Pancreas (tissue), 10 donors: ENCODE data around the gene FGG. TPM values are rescaled to one million over a fixed set of nuclear protein-coding genes. Genes with fewer than 3 reads are reported as not detected.

ENCODE experiments used
- ATAC-seq, 4 donors: fragments of 200-7000 bp; cut with Tn5 transposase; one replicate each; pipeline versions ENCODE4 v1.8.0 to v1.9.1; 2020; ENCODE audit warnings: mild to moderate bottlenecking in 4 of 4, moderate library complexity in 4 of 4
- DNase-seq, 6 donors: peaks; one replicate each; pipeline ENCODE4 v3.0.0-alpha.2; 2020
- FAIRE-seq: peaks from 2 replicates; lab custom pipeline; 2012; peaks lifted over from hg19 to GRCh38; lab: Jason Lieb, UNC
- H3K27ac ChIP-seq, 4 donors: fragments of 200-600 bp; sonication (generic); 1 replicate in 3 of 4; 2 replicates in 1 of 4; pipeline versions ENCODE4 v1.5.0 to v1.8.0; 2020
- H3K27me3 ChIP-seq, 4 donors: fragments of 200-600 bp; one replicate each; pipeline ENCODE4 v1.8.0; 2021
- H3K36me3 ChIP-seq, 3 donors: fragments of 200-600 bp; sonication (generic) in 1 of 3; one replicate each; pipeline versions ENCODE4 v1.5.0 to v1.8.0; 2020 to 2021
- H3K4me1 ChIP-seq, 3 donors: fragments of 200-600 bp; one replicate each; pipeline ENCODE4 v1.8.0; 2021
- H3K4me3 ChIP-seq, 4 donors: fragments of 200-600 bp; sonication (generic) in 2 of 4; one replicate each; pipeline versions ENCODE4 v1.5.0 to v1.8.0; 2020 to 2021
- H3K9me3 ChIP-seq, 4 donors: fragments of 200-600 bp; one replicate each; pipeline ENCODE4 v1.8.0; 2021
- CTCF ChIP-seq, 4 donors: fragments of 200-600 bp; sonication (generic) in 3 of 4; IDR thresholded peaks; one replicate each; pipeline versions ENCODE4 v1.5.0 to v1.8.0; 2021; ENCODE audit warnings: antibody characterized with exemption in 4 of 4
- WGBS, 2 donors: extraction: QIAGEN DNeasy Blood & Tissue Kit; methylation state at CpG; one replicate each; pipeline ENCODE4 v1.1.7; 2013; 5-methylcytosine and 5-hydroxymethylcytosine counted together
- intact Hi-C, 3 donors: fragments of 100-400 bp; cut with DNase I; formaldehyde crosslinking; loops; one replicate each; pipeline versions ENCODE4 v1.11.1 to v1.14.2; 2022
- polyA plus RNA-seq, 2 donors: library from polyadenylated mRNA; stranded (reverse); fragments of 200-250 nt; gene quantifications; one replicate each; pipeline ENCODE4 v1.2.3, GENCODE V29; 2013
- total RNA-seq, 6 donors: library from RNA; stranded (reverse); fragmentation: NEBNext Ultra II Directional in 4 of 6; extraction: Animal tissue kit (Norgen Biotek cat#: 25700) in 4 of 6; gene quantifications; one replicate each; pipeline versions ENCODE4 v1.2.1 to v1.2.4, GENCODE V29; 2021 to 2023
- donor health status: healthy with polysubstance abuse.
- donor health status: DM: no; HTN: no; CAD: no; lungs with moderate emphysema.
- donor health status: DM: no; HTN: no; CAD: no.
- donor health status: control.
- donor health status: control.
- donor health status: Bipolar disorder and iron deficiency.
- donor health status: DM: yes; HTN: yes; CAD: no.
- donor health status: DM: no; HTN: no; CAD: no.
- donor health status: DM: no; HTN: no; CAD: no.
- donor health status: DM: yes; HTN: yes; CAD: no.

The FGG gene
- total and polyA plus RNA-seq, 8 donors = 0.20 to 26.0 (median 4.0) TPM; not detected in 1

- H3K4me1 ChIP-seq = no peaks in the 10 kb centered on the region
- no peak for TF ChIP-seq CTCF (IDR thresholded peaks at IDR 0.05)
- 74 to 86% methylated on average over 3 of the region's 3 CpGs for WGBS, 2 donors
- ATAC-seq (no peak), DNase-seq (no peak), FAIRE-seq (no peak)
- H3K36me3 ChIP-seq = no peaks in the 10 kb centered on the region
- no peak overlapping the region for H3K27ac ChIP-seq
- no peaks in the 10 kb centered on the region for H3K9me3 ChIP-seq
- no peak overlapping the region for H3K4me3 ChIP-seq
- no peaks in the 10 kb centered on the region for H3K27me3 ChIP-seq
- intact Hi-C loops = no loop called here
These were observed 29.2 kb downstream of the FGG start for GRCh38 chr4:154583230-154583629.

DNA sequence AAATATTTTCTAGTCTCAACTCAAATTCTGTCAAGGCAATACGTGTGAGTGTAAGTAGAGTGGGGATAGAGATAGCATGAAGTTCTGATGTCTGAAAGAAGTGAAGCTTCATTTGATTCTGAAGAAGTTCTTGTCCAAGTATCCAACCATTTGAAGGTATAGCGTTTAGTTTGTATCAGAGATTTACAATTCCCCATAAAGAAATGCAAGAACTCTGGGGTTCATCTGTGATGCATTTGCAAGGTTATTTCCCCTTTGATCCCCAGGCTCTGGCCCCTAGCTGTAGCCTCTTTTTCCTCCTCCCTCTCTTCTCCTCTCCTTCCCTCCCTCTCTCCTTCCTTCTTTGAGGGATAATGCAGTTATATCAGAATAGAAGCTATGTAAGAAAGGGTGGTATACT, 29.7 kb downstream of the FGG start:
- no peak for FAIRE-seq
- no peaks in the 10 kb centered on the region for H3K27me3 ChIP-seq
- 35 to 49% methylated on average over 2 of the region's 2 CpGs for WGBS, 2 donors
- no peak for DNase-seq
- no peak overlapping the region for H3K27ac ChIP-seq
- ATAC-seq = no peak
- no peaks in the 10 kb centered on the region for H3K4me1 ChIP-seq
- H3K9me3 ChIP-seq = no peaks in the 10 kb centered on the region
- intact Hi-C loops = no loop called here
- TF ChIP-seq CTCF (IDR thresholded peaks at IDR 0.05) = no peak
- no peaks in the 10 kb centered on the region for H3K36me3 ChIP-seq
- no peak overlapping the region for H3K4me3 ChIP-seq

GRCh38 chr4:154579927-154580326, 32.5 kb downstream of the FGG start:
- FAIRE-seq (no peak), ATAC-seq (no peak), DNase-seq (no peak)
- Histone ChIP-seq H3K4me3 (no peak overlapping the region), H3K9me3 (no peaks in the 10 kb centered on the region), H3K36me3 (no peaks in the 10 kb centered on the region), H3K27ac (no peak overlapping the region), H3K4me1 (no peaks in the 10 kb centered on the region), H3K27me3 (no peaks in the 10 kb centered on the region)
- no peak for TF ChIP-seq CTCF (IDR thresholded peaks at IDR 0.05)
- intact Hi-C loops = no loop called here

DNA sequence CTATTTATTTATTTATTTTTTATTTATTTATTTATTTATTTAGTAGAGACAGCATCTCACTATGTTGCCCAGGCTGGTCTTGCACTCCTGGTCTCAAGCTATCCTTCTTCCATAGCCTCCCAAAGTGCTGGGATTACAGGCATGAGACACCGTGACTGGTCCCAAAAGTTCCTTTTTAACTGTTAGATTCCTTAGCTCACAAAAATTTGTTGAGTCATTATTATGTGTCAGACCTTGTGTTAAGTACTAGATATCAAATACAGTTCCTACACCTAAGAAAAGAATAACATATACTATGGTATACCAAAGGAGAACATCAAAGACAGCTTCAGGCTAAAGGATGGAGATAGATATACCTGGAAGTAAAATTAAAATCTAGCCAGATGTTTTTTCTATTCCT, 33.5 kb downstream of the FGG start:
- no peak for FAIRE-seq
- DNase-seq = no peak
- no peak for TF ChIP-seq CTCF (IDR thresholded peaks at IDR 0.05)
- H3K27ac ChIP-seq = no peak overlapping the region
- no peaks in the 10 kb centered on the region for H3K27me3 ChIP-seq
- intact Hi-C loops = no loop called here
- 73 to 77% methylated on average over 1 of the region's 1 CpG for WGBS, 2 donors
- H3K36me3 ChIP-seq = no peaks in the 10 kb centered on the region
- H3K4me1 ChIP-seq = no peaks in the 10 kb centered on the region
- no peaks in the 10 kb centered on the region for H3K9me3 ChIP-seq
- no peak overlapping the region for H3K4me3 ChIP-seq
- no peak for ATAC-seq

DNA sequence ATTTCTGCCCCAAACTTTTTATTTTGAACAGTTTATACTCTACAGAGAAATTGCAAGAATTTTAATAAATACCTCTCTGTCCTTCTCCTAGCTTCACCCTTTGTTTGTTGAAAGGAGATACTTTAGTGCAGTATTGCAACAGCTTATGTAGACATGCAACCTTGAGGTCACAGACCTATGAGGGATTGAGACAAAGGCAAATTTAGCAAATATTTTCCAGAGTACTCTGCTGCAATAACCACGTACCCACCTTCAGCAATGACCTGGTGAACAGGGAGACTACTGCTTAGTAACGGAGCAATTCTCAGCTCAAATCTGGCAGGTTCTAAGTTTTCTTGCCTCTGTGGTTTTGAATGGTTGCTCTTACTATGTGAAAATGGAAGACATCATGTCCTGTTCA, 35.1 kb downstream of the FGG start:
- H3K27ac ChIP-seq = no peak overlapping the region
- DNase-seq (no peak), ATAC-seq (no peak), FAIRE-seq (no peak)
- no peaks in the 10 kb centered on the region for H3K4me1 ChIP-seq
- H3K4me3 ChIP-seq = no peak overlapping the region
- H3K9me3 ChIP-seq = no peaks in the 10 kb centered on the region
- 75 to 83% methylated on average over 2 of the region's 2 CpGs for WGBS, 2 donors
- no peak for TF ChIP-seq CTCF (IDR thresholded peaks at IDR 0.05)
- no peaks in the 10 kb centered on the region for H3K36me3 ChIP-seq
- H3K27me3 ChIP-seq = no peaks in the 10 kb centered on the region
- intact Hi-C loops = no loop called here
